Nephron (organoid): Measurements from ENCODE around the gene PMPCA.
A peak's percentile ranks its signal among the peaks of the same experiment; 100 is the strongest.

Experiments
- H3K27ac Mint-ChIP-seq, 3 experiments: 2 replicates each; pipeline ENCODE4 v1.8.0; 2020; ENCODE audit warnings: mixed read lengths in 3 of 3, mild to moderate bottlenecking in 2 of 3, moderate library complexity in 1 of 3
- H3K27me3 Mint-ChIP-seq: 2 replicates; pipeline ENCODE4 v1.8.0; 2021; ENCODE audit warnings: low read depth, mild to moderate bottlenecking, moderate library complexity, mixed read lengths
- H3K36me3 Mint-ChIP-seq: 2 replicates; pipeline ENCODE4 v1.8.0; 2020; ENCODE audit warnings: low read depth, mixed read lengths
- H3K4me1 Mint-ChIP-seq: 2 replicates; pipeline ENCODE4 v1.8.0; 2020; ENCODE audit warnings: mixed read lengths
- H3K4me3 Mint-ChIP-seq, 3 experiments: 2 replicates each; pipeline ENCODE4 v1.8.0; 2020; ENCODE audit warnings: mild to moderate bottlenecking in 3 of 3, mixed read lengths in 3 of 3, moderate library complexity in 2 of 3
- H3K9me3 Mint-ChIP-seq: 2 replicates; pipeline ENCODE4 v1.8.0; 2020; ENCODE audit warnings: mixed read lengths
- TF ChIP-seq, protein P1 (sequence below), 3 experiments: fragments of 200-600 bp; sonication (generic); IDR thresholded peaks; one replicate each; pipeline ENCODE4 v1.5.0; 2021; ENCODE audit warnings: antibody characterized with exemption in 3 of 3; ENCODE audit not compliant: unreplicated experiment in 3 of 3

The PMPCA gene

GRCh38 chr9:136363949-136364748, 46.3 kb upstream of the PMPCA start:
- no peaks in the 10 kb centered on the region for H3K36me3 Mint-ChIP-seq
- no peak overlapping the region for H3K27ac Mint-ChIP-seq
- peak overlapping the region; percentile 60 to 67 (median 61) for H3K4me3 Mint-ChIP-seq
- no peaks in the 10 kb centered on the region for H3K9me3 Mint-ChIP-seq
- H3K4me1 Mint-ChIP-seq, result no peaks in the 10 kb centered on the region
- TF ChIP-seq, protein P1, sequence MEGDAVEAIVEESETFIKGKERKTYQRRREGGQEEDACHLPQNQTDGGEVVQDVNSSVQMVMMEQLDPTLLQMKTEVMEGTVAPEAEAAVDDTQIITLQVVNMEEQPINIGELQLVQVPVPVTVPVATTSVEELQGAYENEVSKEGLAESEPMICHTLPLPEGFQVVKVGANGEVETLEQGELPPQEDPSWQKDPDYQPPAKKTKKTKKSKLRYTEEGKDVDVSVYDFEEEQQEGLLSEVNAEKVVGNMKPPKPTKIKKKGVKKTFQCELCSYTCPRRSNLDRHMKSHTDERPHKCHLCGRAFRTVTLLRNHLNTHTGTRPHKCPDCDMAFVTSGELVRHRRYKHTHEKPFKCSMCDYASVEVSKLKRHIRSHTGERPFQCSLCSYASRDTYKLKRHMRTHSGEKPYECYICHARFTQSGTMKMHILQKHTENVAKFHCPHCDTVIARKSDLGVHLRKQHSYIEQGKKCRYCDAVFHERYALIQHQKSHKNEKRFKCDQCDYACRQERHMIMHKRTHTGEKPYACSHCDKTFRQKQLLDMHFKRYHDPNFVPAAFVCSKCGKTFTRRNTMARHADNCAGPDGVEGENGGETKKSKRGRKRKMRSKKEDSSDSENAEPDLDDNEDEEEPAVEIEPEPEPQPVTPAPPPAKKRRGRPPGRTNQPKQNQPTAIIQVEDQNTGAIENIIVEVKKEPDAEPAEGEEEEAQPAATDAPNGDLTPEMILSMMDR (IDR thresholded peaks at IDR 0.05; ENCODE audit: unreplicated experiment in 3 of 3), result peak in 2 of 3 experiments; percentile 28 to 43
- H3K27me3 Mint-ChIP-seq, result no peaks in the 10 kb centered on the region

DNA sequence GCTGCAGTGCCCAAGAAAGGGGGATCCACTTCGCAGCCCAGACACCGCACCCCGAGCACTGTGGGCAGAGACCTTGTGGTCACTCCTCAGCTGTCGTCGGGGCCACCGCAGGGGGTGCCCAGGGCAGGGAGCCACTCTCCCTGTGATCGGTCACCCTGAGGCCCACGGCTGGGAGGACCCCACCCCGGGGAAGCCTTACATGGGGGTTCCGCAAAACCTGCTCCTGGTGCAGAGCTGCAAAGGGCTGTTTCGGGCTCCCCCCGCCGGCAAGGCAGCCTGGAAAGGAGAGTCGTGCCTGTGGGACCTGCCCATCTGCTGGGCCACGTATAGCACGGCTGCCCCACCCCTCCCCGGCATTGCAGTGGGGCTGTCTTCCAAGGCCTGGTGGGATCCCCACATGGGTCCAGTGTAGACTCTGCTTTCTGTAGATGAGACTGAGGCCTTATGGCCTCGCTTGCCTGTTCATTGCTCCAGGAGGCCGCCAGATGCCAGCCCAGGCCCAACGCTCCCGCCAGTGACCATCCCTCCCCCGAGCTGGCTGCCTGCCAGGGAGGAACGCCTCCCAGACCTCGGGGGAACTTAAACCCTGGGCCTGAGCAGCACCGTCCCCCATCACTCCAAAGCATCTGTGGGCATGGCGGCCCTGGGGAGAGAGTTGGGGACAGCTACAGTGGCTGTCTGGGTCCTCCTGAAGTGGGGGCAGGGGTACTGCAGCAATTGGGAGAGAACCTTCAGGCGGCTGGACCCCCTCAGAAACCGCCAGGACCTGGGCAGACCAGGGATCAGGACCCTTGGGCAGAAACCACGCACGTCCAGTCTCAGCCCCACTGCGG, 45.3 kb upstream of the PMPCA start:
- H3K9me3 Mint-ChIP-seq, result no peaks in the 10 kb centered on the region
- H3K36me3 Mint-ChIP-seq, result no peaks in the 10 kb centered on the region
- H3K4me1 Mint-ChIP-seq, result no peaks in the 10 kb centered on the region
- no peaks in the 10 kb centered on the region for H3K27me3 Mint-ChIP-seq
- TF ChIP-seq, protein P1 (IDR thresholded peaks at IDR 0.05; ENCODE audit: unreplicated experiment in 3 of 3), result no peak
- H3K27ac Mint-ChIP-seq, result no peak overlapping the region
- peak overlapping the region; percentile 58 to 62 (median 59) for H3K4me3 Mint-ChIP-seq

- no peaks in the 10 kb centered on the region for H3K4me1 Mint-ChIP-seq
- no peaks in the 10 kb centered on the region for H3K36me3 Mint-ChIP-seq
- no peaks in the 10 kb centered on the region for H3K9me3 Mint-ChIP-seq
- no peak overlapping the region for H3K27ac Mint-ChIP-seq
- no peaks in the 10 kb centered on the region for H3K27me3 Mint-ChIP-seq
- TF ChIP-seq, protein P1 (IDR thresholded peaks at IDR 0.05; ENCODE audit: unreplicated experiment in 3 of 3), result no peak
- H3K4me3 Mint-ChIP-seq, result peak overlapping the region in 1 of 3 experiments; percentile 60
These were observed 44.7 kb upstream of the PMPCA start for GRCh38 chr9:136365775-136366222.

- no peaks in the 10 kb centered on the region for H3K9me3 Mint-ChIP-seq
- no peaks in the 10 kb centered on the region for H3K27me3 Mint-ChIP-seq
- TF ChIP-seq, protein P1 (IDR thresholded peaks at IDR 0.05; ENCODE audit: unreplicated experiment in 3 of 3), result no peak
- H3K4me3 Mint-ChIP-seq, result no peak overlapping the region
- H3K4me1 Mint-ChIP-seq, result no peaks in the 10 kb centered on the region
- H3K27ac Mint-ChIP-seq, result no peak overlapping the region
- H3K36me3 Mint-ChIP-seq, result no peaks in the 10 kb centered on the region
These were observed 43.6 kb upstream of the PMPCA start for GRCh38 chr9:136366826-136367225.

DNA sequence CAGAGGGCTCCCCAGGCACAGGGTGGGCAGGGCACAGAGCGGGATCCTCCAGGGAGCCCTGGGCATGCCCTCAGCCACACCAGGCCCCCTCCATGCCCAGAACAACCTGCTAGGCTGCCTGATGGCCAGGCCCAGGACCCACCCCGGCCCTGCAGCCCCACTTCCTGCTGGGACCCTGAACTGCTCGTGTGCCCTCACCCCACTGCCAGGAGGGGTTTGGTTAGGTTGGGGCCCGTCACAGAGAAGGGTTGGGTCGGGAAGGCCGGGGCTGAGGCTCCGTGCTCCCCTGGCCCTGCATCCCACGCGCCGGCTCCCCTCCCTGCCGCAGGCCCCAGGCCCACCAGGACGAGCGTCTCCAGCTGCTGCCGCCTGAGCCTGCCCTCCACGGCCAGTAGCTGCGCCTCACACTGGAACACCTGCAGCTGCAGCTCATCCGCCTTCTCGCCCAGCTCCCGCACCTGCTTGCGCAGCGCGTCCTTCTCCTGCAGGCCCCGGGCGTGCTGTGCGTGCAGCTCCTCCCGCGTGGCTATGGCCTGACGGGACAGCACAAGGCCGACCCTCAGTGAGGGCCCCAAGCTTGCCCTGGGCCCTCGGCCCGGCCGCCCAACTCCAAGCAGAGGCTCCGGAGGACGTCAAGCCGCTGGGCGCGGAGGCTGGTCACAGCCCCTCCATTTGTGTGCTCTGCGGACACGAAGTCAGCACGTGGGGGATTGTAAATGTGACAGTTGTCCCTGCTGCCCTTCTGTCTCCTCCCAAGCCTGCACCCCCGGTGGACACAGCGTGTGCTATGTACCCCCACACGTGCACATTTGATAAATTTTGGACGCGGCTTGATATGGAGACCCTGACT, 42.9 kb upstream of the PMPCA start:
- Mint-ChIP-seq H3K27ac (no peak overlapping the region), H3K27me3 (no peaks in the 10 kb centered on the region), H3K9me3 (no peaks in the 10 kb centered on the region), H3K36me3 (no peaks in the 10 kb centered on the region), H3K4me1 (no peaks in the 10 kb centered on the region), H3K4me3 (no peak overlapping the region)
- TF ChIP-seq, protein P1 (IDR thresholded peaks at IDR 0.05; ENCODE audit: unreplicated experiment in 3 of 3), result no peak
